ENCODE data around the gene TMED9. TPM values are rescaled to one million over a fixed set of nuclear protein-coding genes. Genes with fewer than 3 reads are reported as not detected.
A peak's percentile ranks its signal among the peaks of the same experiment; 100 is the strongest.

Gene TMED9
- total RNA-seq, 1 donor from 2014 or later = 168 TPM

GRCh38 chr5:177578316-177578715 lies 13.7 kb upstream of the TMED9 start:
- no peak for DNase-seq (ENCODE audit: low read depth)

DNA sequence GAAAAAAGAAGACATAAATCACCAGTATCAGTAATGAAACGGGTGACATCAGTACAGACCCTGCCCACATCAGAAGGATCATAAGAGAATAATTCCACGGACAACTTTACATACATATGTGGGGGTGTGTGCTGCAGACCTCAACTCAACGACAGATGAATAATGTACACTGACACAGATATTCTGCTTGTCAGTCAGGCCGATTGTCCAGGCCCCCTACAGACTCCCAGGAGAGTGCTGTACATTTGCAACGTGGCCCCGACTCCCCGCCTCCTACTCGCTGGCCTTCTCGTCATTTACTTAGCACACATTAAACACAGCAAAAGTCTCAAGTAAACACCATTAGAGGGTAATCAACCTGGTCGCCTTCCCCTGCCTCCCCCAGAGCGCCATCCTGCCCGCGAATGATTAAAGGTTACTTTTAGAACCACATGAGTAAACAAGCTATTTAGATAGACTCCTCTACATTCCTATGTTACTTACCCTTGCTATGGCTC lies 3.5 kb upstream of the TMED9 start:
- DNase-seq (ENCODE audit: low read depth) = no peak

DNA sequence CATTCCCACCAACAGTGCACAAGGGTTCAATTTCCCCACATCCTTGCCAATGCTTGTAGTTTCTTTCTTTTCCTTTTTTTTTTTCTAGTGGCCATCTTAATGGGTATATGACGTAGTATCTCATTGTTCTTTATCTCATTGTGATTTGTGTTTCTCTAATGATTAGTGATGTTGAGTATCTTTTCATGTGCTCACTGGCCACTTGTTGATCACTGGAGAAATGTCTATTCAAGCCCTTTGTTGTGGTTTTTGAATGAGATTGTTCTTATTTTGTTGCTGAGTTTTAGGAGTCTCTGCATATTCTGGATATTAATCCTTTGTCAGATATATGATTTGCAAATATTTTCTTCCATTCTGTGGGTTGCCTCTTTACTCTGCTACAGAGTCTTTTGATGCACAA lies 1.6 kb upstream of the TMED9 start:
- DNase-seq (ENCODE audit: low read depth) = no peak

GRCh38 chr5:177591690-177592009 lies 353 bp upstream of the TMED9 start:
- DNase-seq (ENCODE audit: low read depth) = no peak

GRCh38 chr5:177592905-177593304 lies 902 bp downstream of the TMED9 start:
- no peak for DNase-seq (ENCODE audit: low read depth)

GRCh38 chr5:177593511-177593910 lies 1.5 kb downstream of the TMED9 start:
- DNase-seq (ENCODE audit: low read depth) = no peak

GRCh38 chr5:177594071-177594470 lies 2.1 kb downstream of the TMED9 start:
- DNase-seq (ENCODE audit: low read depth) = no peak

DNA sequence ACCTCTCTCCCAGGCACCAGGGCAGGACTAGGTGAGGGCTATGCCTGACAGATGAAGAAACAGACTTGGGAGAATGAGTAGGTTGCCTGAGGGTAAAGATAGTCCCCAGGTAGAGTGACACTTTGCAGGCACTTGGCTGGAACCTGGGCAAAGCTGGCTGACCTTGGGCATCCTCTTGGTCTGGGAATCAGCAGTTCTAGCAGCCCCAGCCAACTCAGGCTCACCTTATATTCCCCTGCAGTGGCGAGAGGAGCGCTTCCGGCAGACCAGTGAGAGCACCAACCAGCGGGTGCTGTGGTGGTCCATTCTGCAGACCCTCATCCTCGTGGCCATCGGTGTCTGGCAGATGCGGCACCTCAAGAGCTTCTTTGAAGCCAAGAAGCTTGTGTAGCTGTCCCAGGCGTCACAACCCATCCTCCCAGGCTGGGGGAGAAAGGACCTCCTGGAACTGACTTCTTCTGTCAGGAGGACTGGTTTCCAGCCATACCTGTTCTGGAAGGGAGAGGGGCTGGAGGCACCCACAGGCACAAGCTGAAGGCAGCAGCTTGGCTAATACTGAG lies 3.1 kb downstream of the TMED9 start:
- DNase-seq (ENCODE audit: low read depth) = no peak

GRCh38 chr5:177595991-177596774 lies 4.2 kb downstream of the TMED9 start:
- DNase-seq (ENCODE audit: low read depth) = peak; percentile 3

DNA sequence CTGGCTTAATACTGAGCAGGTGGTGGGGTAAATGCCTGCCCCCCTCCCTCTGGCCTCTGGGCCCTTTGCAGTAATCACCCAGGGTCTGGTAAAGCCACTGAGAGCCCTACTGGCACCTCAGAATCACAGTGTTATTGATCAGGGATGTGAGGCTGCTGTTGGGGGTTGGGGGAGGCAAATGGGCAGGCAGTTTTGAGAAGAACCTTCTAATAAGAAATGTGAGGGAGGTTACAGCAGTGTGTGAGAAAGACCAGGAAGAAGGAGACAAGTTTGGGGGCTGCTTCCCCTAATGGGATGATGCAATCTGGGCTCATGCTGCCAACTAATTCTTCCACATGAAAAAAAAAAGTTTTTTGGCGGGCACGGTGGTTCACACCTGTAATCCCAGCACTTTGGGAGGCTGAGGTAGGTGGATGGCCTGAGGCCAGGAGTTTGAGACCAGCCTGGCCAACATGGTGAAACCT lies 4.8 kb downstream of the TMED9 start:
- no peak for DNase-seq (ENCODE audit: low read depth)

GRCh38 chr5:177598477-177598876 lies 6.5 kb downstream of the TMED9 start:
- no peak for DNase-seq (ENCODE audit: low read depth)

DNA sequence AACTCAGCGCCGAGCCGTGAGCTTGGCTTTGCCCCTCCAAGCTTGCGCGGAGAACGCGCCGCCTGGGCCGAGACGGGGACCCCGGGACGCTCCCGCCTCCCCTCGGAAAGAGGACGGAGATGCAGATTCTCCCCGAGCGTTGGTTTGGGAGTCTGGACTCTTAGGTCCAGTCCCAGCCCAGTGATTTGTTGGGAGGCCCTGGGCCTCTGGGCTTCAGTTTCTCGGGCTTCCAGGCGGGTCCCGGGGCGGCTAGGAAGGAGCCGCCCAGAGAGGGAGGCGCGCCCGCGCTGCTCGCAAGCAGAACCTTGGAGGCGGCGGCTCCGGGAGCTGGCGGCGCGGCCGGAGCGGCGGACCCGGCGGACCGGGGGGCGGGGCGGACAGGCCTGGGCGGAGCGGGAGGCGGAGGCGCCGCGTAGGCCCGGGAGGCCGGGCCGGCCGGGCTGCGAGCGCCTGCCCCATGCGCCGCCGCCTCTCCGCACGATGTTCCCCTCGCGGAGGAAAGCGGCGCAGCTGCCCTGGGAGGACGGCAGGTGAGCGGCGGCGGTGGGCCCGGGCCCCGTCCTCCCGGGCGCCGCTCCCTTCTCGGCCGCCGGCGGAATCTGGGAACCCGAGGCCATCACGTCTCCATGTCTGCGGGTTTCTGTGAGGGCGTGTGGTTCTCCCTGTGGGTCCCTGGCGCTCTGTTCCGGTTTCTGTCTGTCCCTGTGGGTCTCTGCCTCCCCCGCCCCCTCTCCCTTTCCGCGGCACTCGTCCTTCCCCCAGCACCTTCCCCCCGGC lies 7.9 kb downstream of the TMED9 start, which contains the start of gene B4GALT7:
Gene B4GALT7, plus strand, starts transcription at position 402 of the 777 bp plus-strand sequence. Its CDS starts 79 bp downstream, at position 481.
- DNase-seq (ENCODE audit: low read depth) = peak; percentile 16

- peak; percentile 9 for DNase-seq (ENCODE audit: low read depth)
Observed at GRCh38 chr5:177600508-177601018, 8.6 kb downstream of the TMED9 start.

- DNase-seq (ENCODE audit: low read depth) = no peak
Observed at GRCh38 chr5:177601126-177601525, 9.1 kb downstream of the TMED9 start.

GRCh38 chr5:177601577-177602457 lies 9.8 kb downstream of the TMED9 start:
- DNase-seq (ENCODE audit: low read depth) = no peak

DNA sequence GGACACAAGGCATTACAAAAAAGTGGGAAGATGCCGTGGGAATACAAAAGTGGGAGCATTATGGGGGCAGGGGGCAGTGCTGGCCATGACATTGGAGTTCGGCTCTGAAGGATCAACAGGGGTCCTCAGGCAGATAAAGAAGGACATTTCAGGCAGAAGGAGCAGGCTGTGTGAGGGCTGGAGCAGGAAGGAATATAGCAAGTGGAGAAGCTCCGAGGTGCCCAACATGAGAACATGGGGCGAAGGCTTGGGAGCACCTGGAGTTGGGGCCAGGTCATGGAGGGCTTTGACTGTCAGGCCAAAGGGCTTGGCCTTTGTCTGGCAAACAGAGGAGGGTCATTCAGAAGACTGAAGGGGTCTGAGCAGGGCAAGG lies 10.4 kb downstream of the TMED9 start:
- DNase-seq (ENCODE audit: low read depth) = no peak

- DNase-seq (ENCODE audit: low read depth) = no peak
Observed at GRCh38 chr5:177603631-177604030, 11.6 kb downstream of the TMED9 start.

DNA sequence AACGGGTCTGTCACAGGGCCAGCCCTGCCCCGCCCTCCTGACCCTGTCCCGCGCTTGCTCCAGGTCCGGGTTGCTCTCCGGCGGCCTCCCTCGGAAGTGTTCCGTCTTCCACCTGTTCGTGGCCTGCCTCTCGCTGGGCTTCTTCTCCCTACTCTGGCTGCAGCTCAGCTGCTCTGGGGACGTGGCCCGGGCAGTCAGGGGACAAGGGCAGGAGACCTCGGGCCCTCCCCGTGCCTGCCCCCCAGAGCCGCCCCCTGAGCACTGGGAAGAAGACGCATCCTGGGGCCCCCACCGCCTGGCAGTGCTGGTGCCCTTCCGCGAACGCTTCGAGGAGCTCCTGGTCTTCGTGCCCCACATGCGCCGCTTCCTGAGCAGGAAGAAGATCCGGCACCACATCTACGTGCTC lies 12.1 kb downstream of the TMED9 start:
- no peak for DNase-seq (ENCODE audit: low read depth)

DNA sequence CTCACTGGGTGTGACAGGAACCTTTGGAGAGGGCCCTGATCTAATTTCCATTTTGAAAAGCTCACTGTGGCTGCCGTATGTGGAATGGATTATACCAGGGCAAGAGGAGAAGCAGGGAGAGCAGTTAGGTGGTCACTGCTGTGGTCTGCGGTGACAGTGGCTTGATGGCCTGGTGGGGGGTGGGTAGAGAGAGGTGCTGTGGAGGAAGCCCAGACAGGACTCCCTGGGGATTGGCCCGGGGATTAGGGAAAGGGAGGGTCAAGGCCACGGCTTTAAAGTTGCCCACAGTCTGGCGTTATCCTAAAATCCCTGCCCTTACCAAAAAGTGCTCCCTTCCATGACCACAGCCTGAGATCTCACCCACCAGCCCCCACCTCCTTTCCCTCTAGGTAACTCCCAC lies 12.7 kb downstream of the TMED9 start:
- no peak for DNase-seq (ENCODE audit: low read depth)

DNA sequence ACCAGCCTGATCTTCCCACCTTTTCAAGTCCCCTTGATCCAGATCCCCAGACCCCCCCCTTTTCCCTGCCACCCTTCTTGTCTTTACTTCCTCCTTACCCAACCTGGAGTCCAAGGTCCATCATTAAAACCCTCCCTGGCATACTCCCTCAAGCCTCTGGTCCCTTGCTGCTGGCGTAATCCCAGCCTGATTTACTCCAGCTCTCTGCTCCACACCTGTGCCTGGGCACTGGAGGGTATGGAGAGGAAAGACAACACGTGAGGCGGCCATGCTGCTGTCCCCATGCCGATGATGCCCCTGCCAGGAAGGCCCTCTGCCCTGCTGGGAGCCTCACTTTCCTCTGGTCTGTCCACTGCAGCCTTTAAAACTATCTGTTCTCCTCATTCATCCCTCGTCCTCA lies 13.1 kb downstream of the TMED9 start:
- DNase-seq (ENCODE audit: low read depth) = no peak

DNA sequence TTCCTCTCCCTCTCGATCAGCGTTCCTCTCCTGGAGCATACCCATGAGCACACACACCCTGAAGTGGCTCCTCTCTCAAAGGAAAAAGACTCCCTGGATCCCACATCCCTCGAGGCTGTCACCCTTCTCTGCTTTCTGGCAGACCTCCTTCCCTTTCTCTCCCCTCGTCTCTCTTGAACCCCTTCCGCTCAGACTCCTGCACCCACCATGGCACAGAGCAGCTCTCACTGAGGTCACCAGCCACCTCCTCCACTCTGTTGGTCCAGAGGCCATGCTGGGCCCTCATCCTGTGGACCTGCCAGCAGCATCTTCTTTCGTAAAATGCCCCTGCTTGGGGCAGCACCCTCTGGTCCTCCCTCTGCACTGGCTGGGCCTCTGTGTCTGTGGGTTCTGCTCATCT lies 13.7 kb downstream of the TMED9 start:
- DNase-seq (ENCODE audit: low read depth) = no peak
